ENCODE measurements around the gene C2CD3. TPM values are rescaled to one million over a fixed set of nuclear protein-coding genes. Genes with fewer than 3 reads are reported as not detected.

Gene C2CD3
- total and polyA plus RNA-seq, 10 donors, result 5.7 to 49.2 (median 31.8) TPM

GRCh38 chr11:74008373-74009229, 162.2 kb downstream of the C2CD3 start, which contains the start of gene UCP3:
Gene UCP3, minus strand, starts transcription at chr11:74009085. Its CDS starts 2,043 bp downstream, at chr11:74007042.
- no peaks in the 10 kb centered on the region for H3K9me3 ChIP-seq
- peaks cover 12 to 81% (median 53%) of the 10 kb centered on the region in 6 donors for H3K4me1 ChIP-seq
- TF ChIP-seq POLR2AphosphoS5 (IDR thresholded peaks at IDR 0.05) (no peak), POLR2A (IDR thresholded peaks at IDR 0.05) (no peak), CTCF (IDR thresholded peaks at IDR 0.05 in 8 of 11, conservative IDR thresholded peaks at IDR 0.05 in 3 of 11) (no peak)
- H3K27ac ChIP-seq, result peak within 1 kb of the TSS in 2 of 8 donors; percentile 11 to 53
- H3K4me3 ChIP-seq, result no peak within 1 kb of the TSS
- H3K27me3 ChIP-seq (replicated peaks in 1 of 7), result no peaks in the 10 kb centered on the region
- peak; percentile 59 for DNase-seq
- peaks cover 0 to 60% (median 5%) of the 10 kb centered on the region in 6 donors for H3K36me3 ChIP-seq
- WGBS, 5 donors, result 59 to 80% (median 72%) methylated on average over 7 to 9 of the region's 9 CpGs
- intact Hi-C loops (cut with DNase I; ENCODE audit: low total_unique reads), result no loop called here

- peak overlapping the region in 2 of 8 donors; percentile 11 to 53 for H3K27ac ChIP-seq
- H3K9me3 ChIP-seq, result no peaks in the 10 kb centered on the region
- TF ChIP-seq POLR2AphosphoS5 (IDR thresholded peaks at IDR 0.05) (no peak), CTCF (IDR thresholded peaks at IDR 0.05 in 8 of 11, conservative IDR thresholded peaks at IDR 0.05 in 3 of 11) (no peak), POLR2A (IDR thresholded peaks at IDR 0.05) (no peak)
- H3K36me3 ChIP-seq, result peaks cover 0 to 60% (median 12%) of the 10 kb centered on the region in 6 donors
- 88 to 95% (median 91%) methylated on average over 5 to 6 of the region's 6 CpGs for WGBS, 5 donors
- no peaks in the 10 kb centered on the region for H3K27me3 ChIP-seq (replicated peaks in 1 of 7)
- intact Hi-C loops (cut with DNase I; ENCODE audit: low total_unique reads), result no loop called here
- DNase-seq, result peak; percentile 66
- no peak overlapping the region for H3K4me3 ChIP-seq
- peaks cover 12 to 78% (median 52%) of the 10 kb centered on the region in 6 donors for H3K4me1 ChIP-seq
These were observed 163.0 kb downstream of the C2CD3 start for GRCh38 chr11:74007691-74008372.

GRCh38 chr11:74006743-74007304, 164.0 kb downstream of the C2CD3 start:
- peaks cover 12 to 68% (median 42%) of the 10 kb centered on the region in 6 donors for H3K4me1 ChIP-seq
- TF ChIP-seq POLR2AphosphoS5 (IDR thresholded peaks at IDR 0.05) (no peak), CTCF (IDR thresholded peaks at IDR 0.05 in 8 of 11, conservative IDR thresholded peaks at IDR 0.05 in 3 of 11) (no peak), POLR2A (IDR thresholded peaks at IDR 0.05) (no peak)
- H3K9me3 ChIP-seq, result no peaks in the 10 kb centered on the region
- H3K36me3 ChIP-seq, result peaks cover 0 to 59% (median 17%) of the 10 kb centered on the region in 6 donors
- H3K27me3 ChIP-seq (replicated peaks in 1 of 7), result no peaks in the 10 kb centered on the region
- 84 to 95% (median 88%) methylated on average over 6 to 7 of the region's 7 CpGs for WGBS, 5 donors
- DNase-seq, result peak; percentile 53
- no peak overlapping the region for H3K27ac ChIP-seq
- intact Hi-C loops (cut with DNase I; ENCODE audit: low total_unique reads), result no loop called here
- H3K4me3 ChIP-seq, result no peak overlapping the region
